ENCODE data around the gene AMOTL1. TPM values are rescaled to one million over a fixed set of nuclear protein-coding genes. Genes with fewer than 3 reads are reported as not detected.
A peak's percentile ranks its signal among the peaks of the same experiment; 100 is the strongest.

The AMOTL1 gene
- total and polyA plus RNA-seq, 2 donors from 2014 or later, result 6.1 to 52.3 TPM

DNA sequence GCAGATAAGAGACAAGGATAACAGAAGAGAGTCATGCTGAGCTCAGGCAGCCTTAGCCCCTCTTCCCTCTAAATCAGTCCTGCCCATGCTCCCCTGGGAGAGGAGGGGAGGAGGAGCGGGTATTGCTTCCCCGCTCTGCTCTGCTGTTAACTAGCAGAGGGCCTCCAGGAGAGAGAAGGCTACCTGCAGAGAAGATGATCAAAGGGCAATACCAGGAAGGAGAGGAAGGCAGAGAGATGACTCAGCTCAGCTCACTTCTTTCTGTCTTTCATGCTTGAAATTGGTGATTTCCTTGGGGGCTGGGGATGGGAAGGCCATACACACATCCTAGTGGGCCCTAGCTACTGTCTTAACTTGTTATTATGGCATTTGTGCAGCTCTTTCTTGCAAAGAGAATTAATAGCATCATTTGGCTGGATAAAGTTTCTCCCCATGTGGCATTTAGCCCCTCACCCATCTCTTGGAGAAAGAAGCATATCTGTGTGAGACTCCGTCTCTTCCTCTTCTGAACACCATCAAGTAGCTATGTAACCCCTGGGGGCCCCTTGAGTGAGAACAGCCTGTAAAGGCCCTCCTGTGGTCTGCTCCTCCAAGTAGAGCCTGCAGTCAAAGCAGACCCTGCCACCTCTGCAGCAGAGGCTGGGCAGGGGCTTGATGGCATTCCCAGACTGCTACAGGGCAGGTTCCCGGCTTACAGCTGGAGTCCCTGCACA is 33.4 kb upstream of the AMOTL1 start:
- FAIRE-seq, result no peak
- no peaks in the 10 kb centered on the region for H3K36me3 ChIP-seq (ENCODE audit: control insufficient read depth in 2 of 3, insufficient read depth in 3 of 3, low read length in 3 of 3)
- H3K4me3 ChIP-seq (ENCODE audit: low read length in 3 of 3), result no peak overlapping the region
- peaks cover 0 to 3% (median 3%) of the 10 kb centered on the region in 3 donors for H3K4me1 ChIP-seq (ENCODE audit: control insufficient read depth in 2 of 3, insufficient read depth in 2 of 3, low read depth in 1 of 3, low read length in 3 of 3)
- H3K9me3 ChIP-seq (ENCODE audit: control insufficient read depth in 2 of 3, insufficient read depth in 1 of 3, low read length in 3 of 3), result no peaks in the 10 kb centered on the region
- DNase-seq, result no peak
- H3K27ac ChIP-seq (ENCODE audit: low read depth in 2 of 2, low read length in 2 of 2), result peak overlapping the region in 1 of 2 donors; percentile 20
- no peaks in the 10 kb centered on the region for H3K27me3 ChIP-seq (ENCODE audit: control insufficient read depth, insufficient read depth, low read length)
- TF ChIP-seq CTCF (IDR thresholded peaks at IDR 0.05; ENCODE audit: borderline replicate concordance, extremely low read depth, insufficient read depth), result no peak
- intact Hi-C loops (cut with DNase I), result no loop called here
- no peak overlapping the region for H3K9ac ChIP-seq (ENCODE audit: low read length in 3 of 3)

GRCh38 chr11:94735907-94736306 is 32.2 kb upstream of the AMOTL1 start:
- intact Hi-C loops (cut with DNase I), result no loop called here
- no peaks in the 10 kb centered on the region for H3K36me3 ChIP-seq (ENCODE audit: control insufficient read depth in 2 of 3, insufficient read depth in 3 of 3, low read length in 3 of 3)
- no peak overlapping the region for H3K9ac ChIP-seq (ENCODE audit: low read length in 3 of 3)
- H3K27me3 ChIP-seq (ENCODE audit: control insufficient read depth, insufficient read depth, low read length), result no peaks in the 10 kb centered on the region
- peaks cover 0 to 7% (median 3%) of the 10 kb centered on the region in 3 donors for H3K4me1 ChIP-seq (ENCODE audit: control insufficient read depth in 2 of 3, insufficient read depth in 2 of 3, low read depth in 1 of 3, low read length in 3 of 3)
- no peak overlapping the region for H3K4me3 ChIP-seq (ENCODE audit: low read length in 3 of 3)
- no peak overlapping the region for H3K27ac ChIP-seq (ENCODE audit: low read depth in 2 of 2, low read length in 2 of 2)
- no peak for TF ChIP-seq CTCF (IDR thresholded peaks at IDR 0.05; ENCODE audit: borderline replicate concordance, extremely low read depth, insufficient read depth)
- DNase-seq (no peak), FAIRE-seq (no peak)
- H3K9me3 ChIP-seq (ENCODE audit: control insufficient read depth in 2 of 3, insufficient read depth in 1 of 3, low read length in 3 of 3), result no peaks in the 10 kb centered on the region

DNA sequence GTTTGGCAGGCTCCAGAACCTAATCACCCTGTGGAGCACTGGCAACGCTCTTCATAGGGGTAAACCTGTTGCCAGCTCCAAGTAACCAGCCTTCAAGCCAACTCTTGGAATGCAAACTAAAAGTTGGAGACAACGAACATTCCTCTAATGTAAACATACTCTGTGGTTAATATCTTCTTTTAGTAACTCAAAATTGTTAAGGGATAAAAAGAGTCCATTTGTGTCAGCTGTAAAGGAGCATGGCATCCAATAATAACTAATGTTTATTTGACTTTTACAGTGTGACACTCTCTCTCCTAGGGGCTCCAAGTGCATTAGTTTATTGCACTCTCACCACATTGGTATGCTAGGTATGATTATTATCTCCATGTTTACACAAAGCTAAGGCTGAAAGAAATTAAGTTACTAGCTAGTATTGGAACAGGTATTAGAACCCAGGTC is 31.0 kb upstream of the AMOTL1 start:
- Histone ChIP-seq H3K9me3 (ENCODE audit: control insufficient read depth in 2 of 3, insufficient read depth in 1 of 3, low read length in 3 of 3) (no peaks in the 10 kb centered on the region), H3K4me3 (ENCODE audit: low read length in 3 of 3) (no peak overlapping the region), H3K27me3 (ENCODE audit: control insufficient read depth, insufficient read depth, low read length) (no peaks in the 10 kb centered on the region), H3K9ac (ENCODE audit: low read length in 3 of 3) (no peak overlapping the region), H3K27ac (ENCODE audit: low read depth in 2 of 2, low read length in 2 of 2) (no peak overlapping the region), H3K4me1 (ENCODE audit: control insufficient read depth in 2 of 3, insufficient read depth in 2 of 3, low read depth in 1 of 3, low read length in 3 of 3) (peaks cover 0 to 9% (median 3%) of the 10 kb centered on the region in 3 donors), H3K36me3 (ENCODE audit: control insufficient read depth in 2 of 3, insufficient read depth in 3 of 3, low read length in 3 of 3) (no peaks in the 10 kb centered on the region)
- no peak for TF ChIP-seq CTCF (IDR thresholded peaks at IDR 0.05; ENCODE audit: borderline replicate concordance, extremely low read depth, insufficient read depth)
- FAIRE-seq (no peak), DNase-seq (no peak)
- intact Hi-C loops (cut with DNase I), result no loop called here
